Activated CD8-positive, alpha-beta memory T cell treated with anti-CD3 and anti-CD28 coated beads for 36 hours (primary cell): ENCODE measurements around the gene WDR27. TPM values are rescaled to one million over a fixed set of nuclear protein-coding genes. Genes with fewer than 3 reads are reported as not detected.

Source experiments
- CTCF ChIA-PET: fragments of 350-600 bp; sonication (Branson Sonifier 250); formaldehyde crosslinking; loops from one replicate; lab custom pipeline; 2021; ENCODE audit warnings: antibody characterized with exemption; lab: Charles Lee
- POLR2A ChIA-PET: fragments of 350-600 bp; sonication (Branson Sonifier 250); formaldehyde crosslinking; loops from one replicate; lab custom pipeline; 2021; ENCODE audit warnings: antibody characterized with exemption; lab: Charles Lee
- total RNA-seq, 2 experiments: library from RNA; stranded (reverse); gene quantifications; one replicate each; pipeline ENCODE4 v1.2.3, GENCODE V29; 2021

Gene WDR27
- total RNA-seq, 2 experiments from 2014 or later = 32.0 TPM

- CTCF ChIA-PET = no interaction called here
- POLR2A ChIA-PET = no interaction called here
Observed at GRCh38 chr6:169558774-169559441, 142.9 kb downstream of the WDR27 start.

GRCh38 chr6:169558378-169558773 lies 143.5 kb downstream of the WDR27 start:
- CTCF ChIA-PET = no interaction called here
- POLR2A ChIA-PET = no interaction called here

DNA sequence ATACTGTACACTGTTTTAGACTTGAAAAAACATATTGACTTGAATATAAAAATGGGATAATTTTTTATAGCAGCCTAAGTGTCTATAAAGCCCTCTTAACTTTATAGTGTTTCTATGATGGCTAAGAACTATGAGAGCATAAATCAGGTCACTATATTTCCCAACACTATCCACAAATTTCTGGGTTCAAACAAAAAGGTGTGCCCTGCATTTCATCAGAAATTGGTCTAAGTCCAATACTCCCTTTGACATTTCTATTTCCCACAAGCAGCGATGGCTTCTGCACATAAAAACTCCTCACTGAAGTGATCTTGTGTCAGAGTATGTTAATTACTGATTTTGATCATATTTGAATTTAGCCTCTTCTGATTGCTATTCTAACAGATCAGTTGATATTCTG lies 143.9 kb downstream of the WDR27 start:
- CTCF ChIA-PET = no interaction called here

DNA sequence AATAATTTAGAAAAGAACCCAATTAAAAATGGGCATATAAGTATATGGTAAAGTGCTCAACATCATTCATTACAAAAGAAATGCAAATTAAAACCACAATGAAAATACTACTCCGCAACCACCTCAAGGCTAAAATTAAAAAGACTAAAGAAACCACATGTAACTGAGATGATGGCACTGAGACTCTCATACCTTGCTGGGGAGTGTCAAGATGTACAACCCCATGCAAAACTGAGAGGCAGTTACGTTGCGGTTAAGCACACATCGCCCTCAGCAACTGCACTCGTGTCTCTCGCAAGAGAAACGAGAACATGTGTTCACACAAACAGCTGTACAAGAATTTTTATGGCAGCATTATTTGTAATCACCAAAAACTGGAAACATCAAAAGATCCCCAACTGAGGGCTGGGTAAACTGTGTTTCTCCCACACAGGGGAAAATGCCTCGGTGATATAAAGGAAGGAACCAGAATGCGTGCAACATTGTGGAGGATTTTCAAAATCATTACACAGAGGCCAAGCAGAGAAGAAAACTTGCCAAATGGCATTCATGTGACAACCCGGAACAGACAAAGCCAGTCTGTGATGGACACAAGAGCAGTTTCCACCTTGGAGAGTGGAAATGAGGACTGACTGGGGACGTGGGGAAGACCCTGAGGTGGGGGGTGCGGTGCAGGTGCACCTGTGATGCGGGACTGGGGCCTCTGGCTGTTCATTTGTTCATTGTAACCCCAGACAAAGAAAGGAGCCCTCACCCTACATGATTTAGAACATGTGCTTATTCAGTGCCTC lies 144.9 kb downstream of the WDR27 start:
- POLR2A ChIA-PET = no interaction called here
- CTCF ChIA-PET = no interaction called here

More for the DNA sequence above, 143.9 kb downstream of the WDR27 start:
- POLR2A ChIA-PET = no interaction called here

- CTCF ChIA-PET = no interaction called here
- POLR2A ChIA-PET = no interaction called here
Observed at GRCh38 chr6:169555971-169556617, 145.7 kb downstream of the WDR27 start.

GRCh38 chr6:169545982-169546381 lies 155.8 kb downstream of the WDR27 start:
- ChIA-PET POLR2A (no interaction called here), CTCF (no interaction called here)

- ChIA-PET POLR2A (no interaction called here), CTCF (no interaction called here)
Observed at GRCh38 chr6:169543704-169544103, 158.1 kb downstream of the WDR27 start.

- ChIA-PET CTCF (no interaction called here), POLR2A (no interaction called here)
Observed at GRCh38 chr6:169542491-169542890, 159.3 kb downstream of the WDR27 start.

- CTCF ChIA-PET = interaction anchor here (0.6 kb wide), 1 partner anchor 44 kb away, joined by 3 read pairs; no protein-coding TSS in a partner anchor
- POLR2A ChIA-PET = no interaction called here
Observed at GRCh38 chr6:169539176-169539897, 162.5 kb downstream of the WDR27 start.

DNA sequence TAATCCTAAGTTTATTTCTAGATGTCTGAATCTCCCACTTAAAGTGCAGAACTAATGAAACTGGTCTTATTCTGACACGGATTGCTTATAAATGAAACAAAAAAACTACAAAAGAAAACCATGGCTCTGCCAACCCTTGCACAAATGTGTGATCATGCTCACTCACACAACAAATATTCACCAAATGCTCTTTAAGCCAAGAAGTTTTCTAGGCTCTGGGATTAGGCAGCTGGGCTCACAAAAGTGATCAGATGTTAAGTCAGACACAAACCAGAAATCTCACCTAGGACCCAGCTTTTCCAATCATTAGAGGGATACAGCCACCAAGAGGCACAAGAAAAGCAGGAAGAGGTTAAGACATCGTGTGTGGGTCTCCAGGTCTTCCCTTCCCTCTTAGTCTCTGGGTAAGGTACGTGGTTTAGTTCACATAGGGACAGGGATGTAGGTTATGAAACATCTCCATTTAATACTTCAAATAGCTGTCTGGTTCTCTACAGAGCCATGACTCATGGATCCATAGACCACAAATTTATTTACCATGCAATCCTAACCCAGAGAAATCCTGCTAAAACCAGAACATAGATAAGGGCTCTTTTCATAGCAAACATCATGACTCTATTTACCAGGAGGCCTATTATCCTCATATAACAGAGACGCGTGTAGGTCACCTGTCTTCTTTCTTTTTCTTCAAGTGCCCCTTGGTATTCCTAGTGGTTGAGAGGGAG lies 165.2 kb downstream of the WDR27 start:
- POLR2A ChIA-PET = no interaction called here
- CTCF ChIA-PET = no interaction called here

GRCh38 chr6:169534039-169534421 lies 167.8 kb downstream of the WDR27 start:
- POLR2A ChIA-PET = no interaction called here
- CTCF ChIA-PET = no interaction called here

- POLR2A ChIA-PET = no interaction called here
- CTCF ChIA-PET = no interaction called here
Observed at GRCh38 chr6:169533301-169534038, 168.4 kb downstream of the WDR27 start.

GRCh38 chr6:169530752-169531123 lies 171.1 kb downstream of the WDR27 start:
- ChIA-PET POLR2A (interaction anchor here (0.6 kb wide), 1 partner anchor 192 kb away, joined by 3 read pairs; no protein-coding TSS in a partner anchor), CTCF (no interaction called here)

GRCh38 chr6:169529931-169530751 lies 171.7 kb downstream of the WDR27 start:
- CTCF ChIA-PET = no interaction called here
- POLR2A ChIA-PET = interaction anchor here (0.6 kb wide), 1 partner anchor 193 kb away, joined by 3 read pairs; no protein-coding TSS in a partner anchor

DNA sequence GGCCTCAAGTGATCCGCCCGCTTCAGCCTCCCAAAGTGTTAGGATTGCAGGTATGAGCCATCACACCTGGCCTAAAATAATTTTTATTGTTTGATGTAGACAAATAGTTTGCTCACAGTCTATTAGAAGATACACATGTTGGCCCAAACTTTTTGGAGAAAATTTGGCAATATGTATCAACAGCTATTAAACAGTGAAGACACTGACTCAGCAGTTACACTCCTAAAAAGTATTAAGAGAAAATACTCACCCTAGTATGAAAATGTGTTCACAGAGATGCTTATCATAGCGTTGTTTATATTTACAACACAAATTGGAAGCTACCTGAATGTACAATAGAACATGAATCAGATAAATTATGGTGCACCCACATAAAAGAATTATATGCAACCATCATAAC lies 173.1 kb downstream of the WDR27 start:
- CTCF ChIA-PET = no interaction called here
- POLR2A ChIA-PET = no interaction called here

GRCh38 chr6:169527306-169527705 lies 174.5 kb downstream of the WDR27 start:
- ChIA-PET CTCF (no interaction called here), POLR2A (no interaction called here)

DNA sequence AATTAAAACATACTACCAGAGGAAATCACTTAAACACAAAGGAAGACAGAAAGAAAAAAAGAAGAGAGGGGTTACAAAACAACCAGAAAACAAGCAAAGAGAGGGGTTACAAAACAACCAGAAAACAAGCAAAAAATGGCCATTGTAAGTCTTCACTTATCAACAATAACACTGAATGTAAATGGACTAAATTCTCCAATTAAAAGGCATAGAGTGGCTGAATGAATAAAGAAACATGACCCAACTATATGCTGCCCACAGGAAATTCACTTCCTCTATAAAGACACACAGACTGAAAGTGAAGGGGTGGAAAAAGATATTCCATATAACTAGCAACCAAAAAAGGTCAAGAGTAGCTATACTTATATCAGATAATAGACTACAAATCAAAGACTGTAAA lies 180.0 kb downstream of the WDR27 start:
- ChIA-PET CTCF (no interaction called here), POLR2A (no interaction called here)

DNA sequence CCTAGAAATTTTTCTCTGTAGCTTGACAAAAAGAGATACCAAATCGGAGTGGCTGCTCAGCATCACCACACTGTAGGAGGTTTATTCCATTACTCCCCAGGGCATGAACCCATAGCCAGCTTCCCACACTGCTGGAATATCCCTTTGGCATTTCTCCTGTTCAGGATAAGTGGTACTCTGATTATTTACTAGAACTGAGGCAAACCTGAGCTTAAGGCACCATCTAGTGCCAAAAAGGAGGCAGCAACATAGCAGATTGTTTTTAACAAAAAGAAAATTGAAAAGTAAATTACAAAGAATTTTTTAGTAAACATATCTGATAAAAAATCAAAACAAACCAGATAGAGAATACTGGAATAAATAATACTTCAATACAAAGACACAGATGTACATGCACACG lies 181.7 kb downstream of the WDR27 start:
- POLR2A ChIA-PET = no interaction called here

More for the DNA sequence above, 181.7 kb downstream of the WDR27 start:
- CTCF ChIA-PET = no interaction called here
